Activated CD8-positive, alpha-beta memory T cell treated with anti-CD3 and anti-CD28 coated beads, Interleukin-2, amount 50 U/mL, for 48 hours (primary cell): ENCODE results near the gene INSIG2.

Experiments used
- DNase-seq: peaks from one replicate; pipeline ENCODE4 v3.0.0-alpha.2; 2020

INSIG2 gene

GRCh38 chr2:118088051-118089024 lies at the start of gene INSIG2:
INSIG2 (plus strand) TSS chr2:118088471; CDS start chr2:118096557, 8,086 bp downstream.
- peak; percentile 94 for DNase-seq

GRCh38 chr2:118040891-118041290 lies 47.4 kb upstream of the INSIG2 start:
- no peak for DNase-seq

- DNase-seq, result no peak
These were observed 44.1 kb upstream of the INSIG2 start for GRCh38 chr2:118044103-118044716.

- DNase-seq, result no peak
These were observed 43.4 kb upstream of the INSIG2 start for GRCh38 chr2:118044854-118045253.

- no peak for DNase-seq
These were observed 43.0 kb upstream of the INSIG2 start for GRCh38 chr2:118045286-118045685.

GRCh38 chr2:118046634-118047210 lies 41.5 kb upstream of the INSIG2 start:
- no peak for DNase-seq

GRCh38 chr2:118047380-118047826 lies 40.9 kb upstream of the INSIG2 start:
- no peak for DNase-seq

GRCh38 chr2:118048401-118048800 lies 39.9 kb upstream of the INSIG2 start:
- no peak for DNase-seq

GRCh38 chr2:118049140-118049815 lies 39.0 kb upstream of the INSIG2 start:
- DNase-seq, result no peak

- DNase-seq, result no peak
These were observed 38.5 kb upstream of the INSIG2 start for GRCh38 chr2:118049816-118050140.

GRCh38 chr2:118050386-118050785 lies 37.9 kb upstream of the INSIG2 start:
- no peak for DNase-seq

- DNase-seq, result no peak
These were observed 37.3 kb upstream of the INSIG2 start for GRCh38 chr2:118050974-118051373.

GRCh38 chr2:118051826-118052358 lies 36.4 kb upstream of the INSIG2 start:
- no peak for DNase-seq

- DNase-seq, result no peak
These were observed 35.8 kb upstream of the INSIG2 start for GRCh38 chr2:118052474-118052873.

GRCh38 chr2:118053681-118054080 lies 34.6 kb upstream of the INSIG2 start:
- DNase-seq, result no peak

- DNase-seq, result no peak
These were observed 33.9 kb upstream of the INSIG2 start for GRCh38 chr2:118054213-118055008.

GRCh38 chr2:118055512-118056164 lies 32.6 kb upstream of the INSIG2 start:
- no peak for DNase-seq

- no peak for DNase-seq
These were observed 32.1 kb upstream of the INSIG2 start for GRCh38 chr2:118056165-118056534.

- DNase-seq, result no peak
These were observed 31.5 kb upstream of the INSIG2 start for GRCh38 chr2:118056801-118057200.

GRCh38 chr2:118058951-118059350 lies 29.3 kb upstream of the INSIG2 start:
- DNase-seq, result no peak

GRCh38 chr2:118059919-118060478 lies 28.3 kb upstream of the INSIG2 start:
- no peak for DNase-seq
